ENCODE measurements around the gene ARMH3.

Gene ARMH3

DNA sequence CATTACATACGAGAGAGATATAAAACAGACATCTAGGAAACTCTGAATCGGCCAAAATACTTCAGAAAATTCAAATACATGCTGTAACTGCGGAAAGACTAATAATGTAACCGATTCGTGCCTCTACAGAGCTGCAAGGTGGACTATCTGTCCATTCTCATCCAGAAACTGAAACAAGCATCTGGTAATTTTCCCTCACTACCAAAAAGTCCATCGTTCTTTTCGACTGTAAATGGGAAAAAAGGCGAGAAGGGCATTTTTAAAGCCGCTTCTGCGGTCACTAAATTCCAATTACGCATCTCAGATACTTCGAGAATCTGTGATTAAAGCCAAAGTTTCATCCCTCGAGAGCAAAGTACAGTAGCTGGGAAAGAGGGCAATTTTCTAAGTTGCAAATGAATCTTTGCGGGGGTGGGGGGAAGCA lies 239.0 kb downstream of the ARMH3 start:
- H3K4me3 ChIP-seq (ENCODE audit: low read depth, low read length) = peak overlapping the region; percentile 98
- peak overlapping the region; percentile 93 for H3K27ac ChIP-seq
- peaks cover 13% of the 10 kb centered on the region for H3K36me3 ChIP-seq (replicated peaks)
- in situ Hi-C loops (cut with HindIII; ENCODE audit: low pct_ligation_motif_present, low sequenced_read_pairs) = no loop called here
- H3K27me3 ChIP-seq (replicated peaks) = no peaks in the 10 kb centered on the region
- no peak for DNase-seq
- TF ChIP-seq, protein P1, sequence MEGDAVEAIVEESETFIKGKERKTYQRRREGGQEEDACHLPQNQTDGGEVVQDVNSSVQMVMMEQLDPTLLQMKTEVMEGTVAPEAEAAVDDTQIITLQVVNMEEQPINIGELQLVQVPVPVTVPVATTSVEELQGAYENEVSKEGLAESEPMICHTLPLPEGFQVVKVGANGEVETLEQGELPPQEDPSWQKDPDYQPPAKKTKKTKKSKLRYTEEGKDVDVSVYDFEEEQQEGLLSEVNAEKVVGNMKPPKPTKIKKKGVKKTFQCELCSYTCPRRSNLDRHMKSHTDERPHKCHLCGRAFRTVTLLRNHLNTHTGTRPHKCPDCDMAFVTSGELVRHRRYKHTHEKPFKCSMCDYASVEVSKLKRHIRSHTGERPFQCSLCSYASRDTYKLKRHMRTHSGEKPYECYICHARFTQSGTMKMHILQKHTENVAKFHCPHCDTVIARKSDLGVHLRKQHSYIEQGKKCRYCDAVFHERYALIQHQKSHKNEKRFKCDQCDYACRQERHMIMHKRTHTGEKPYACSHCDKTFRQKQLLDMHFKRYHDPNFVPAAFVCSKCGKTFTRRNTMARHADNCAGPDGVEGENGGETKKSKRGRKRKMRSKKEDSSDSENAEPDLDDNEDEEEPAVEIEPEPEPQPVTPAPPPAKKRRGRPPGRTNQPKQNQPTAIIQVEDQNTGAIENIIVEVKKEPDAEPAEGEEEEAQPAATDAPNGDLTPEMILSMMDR (IDR thresholded peaks at IDR 0.05; ENCODE audit: low read depth, low read length, missing control alignments) = no peak

DNA sequence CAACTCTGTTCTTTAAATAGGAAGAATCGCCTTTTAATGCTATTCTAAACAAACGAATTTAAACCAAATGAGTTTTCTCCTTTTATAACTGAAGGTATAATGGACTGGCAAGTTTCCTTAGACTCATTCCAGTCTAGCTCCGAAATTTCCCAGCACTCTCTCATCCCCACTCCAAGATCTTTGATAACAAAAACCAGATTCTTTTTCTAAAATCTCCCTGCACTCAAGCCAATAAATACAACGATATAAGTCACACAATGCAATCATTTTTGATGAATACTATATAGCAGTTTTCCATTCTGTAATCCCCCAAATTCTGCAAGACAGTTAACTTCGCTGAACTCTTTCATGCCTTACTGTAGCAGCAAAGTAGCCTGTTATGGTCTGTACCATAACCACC lies 239.6 kb downstream of the ARMH3 start:
- in situ Hi-C loops (cut with HindIII; ENCODE audit: low pct_ligation_motif_present, low sequenced_read_pairs) = no loop called here
- peak overlapping the region; percentile 98 for H3K4me3 ChIP-seq (ENCODE audit: low read depth, low read length)
- H3K36me3 ChIP-seq (replicated peaks) = peaks cover 17% of the 10 kb centered on the region
- TF ChIP-seq, protein P1 (IDR thresholded peaks at IDR 0.05; ENCODE audit: low read depth, low read length, missing control alignments) = no peak
- H3K27me3 ChIP-seq (replicated peaks) = no peaks in the 10 kb centered on the region
- DNase-seq = no peak
- H3K27ac ChIP-seq = peak overlapping the region; percentile 38

DNA sequence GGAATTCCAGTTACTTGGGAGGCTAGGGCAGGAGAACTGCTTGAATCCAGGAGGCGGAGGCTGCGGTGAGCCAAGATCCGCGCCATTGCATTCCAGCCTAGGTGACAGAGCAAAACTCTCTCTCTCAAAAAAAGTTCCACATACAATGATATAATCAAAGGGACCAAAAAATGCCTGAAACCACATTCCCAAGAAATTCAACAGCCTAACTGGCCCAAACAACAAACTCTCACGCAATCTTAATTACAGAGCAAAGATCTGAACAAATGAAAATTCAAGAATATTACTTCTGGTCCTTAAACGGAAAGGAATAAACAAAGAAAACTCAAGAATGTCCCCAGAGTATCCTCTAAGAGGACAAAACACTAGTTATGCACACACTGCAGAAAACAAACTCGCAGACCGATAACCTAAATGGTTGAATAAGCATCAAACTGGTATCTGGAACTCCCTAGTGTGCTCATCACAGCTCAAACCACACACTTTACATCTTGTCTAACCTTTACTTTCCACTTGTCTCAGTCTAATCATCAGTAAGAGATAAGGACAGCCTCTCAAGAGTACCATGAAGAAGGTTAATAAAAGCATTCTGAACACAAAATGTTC lies 241.4 kb downstream of the ARMH3 start:
- peak overlapping the region; percentile 98 for H3K4me3 ChIP-seq (ENCODE audit: low read depth, low read length)
- no peaks in the 10 kb centered on the region for H3K27me3 ChIP-seq (replicated peaks)
- H3K27ac ChIP-seq = no peak overlapping the region
- in situ Hi-C loops (cut with HindIII; ENCODE audit: low pct_ligation_motif_present, low sequenced_read_pairs) = no loop called here
- no peak for DNase-seq
- H3K36me3 ChIP-seq (replicated peaks) = peaks cover 29% of the 10 kb centered on the region
- TF ChIP-seq, protein P1 (IDR thresholded peaks at IDR 0.05; ENCODE audit: low read depth, low read length, missing control alignments) = no peak

DNA sequence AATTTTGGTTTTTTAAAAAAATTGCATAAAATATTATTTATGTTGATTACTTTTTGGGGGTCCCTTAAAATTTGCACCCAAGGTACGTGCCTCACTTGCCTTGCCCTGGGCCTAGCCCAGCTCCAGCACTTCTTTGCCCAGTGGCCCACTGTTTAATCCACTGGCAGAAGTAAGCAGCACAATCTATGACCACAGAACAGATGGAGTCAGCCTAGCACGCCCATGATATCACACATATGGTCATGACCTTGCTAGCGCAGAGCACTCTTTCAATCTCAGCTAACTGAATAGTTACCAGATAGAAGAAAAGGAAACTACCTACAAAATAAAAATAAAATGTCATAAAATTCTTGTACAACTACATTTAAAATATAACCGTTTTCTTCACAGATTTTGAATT lies 243.4 kb downstream of the ARMH3 start:
- peaks cover 42% of the 10 kb centered on the region for H3K36me3 ChIP-seq (replicated peaks)
- no peak overlapping the region for H3K4me3 ChIP-seq (ENCODE audit: low read depth, low read length)
- no peaks in the 10 kb centered on the region for H3K27me3 ChIP-seq (replicated peaks)
- in situ Hi-C loops (cut with HindIII; ENCODE audit: low pct_ligation_motif_present, low sequenced_read_pairs) = no loop called here
- TF ChIP-seq, protein P1 (IDR thresholded peaks at IDR 0.05; ENCODE audit: low read depth, low read length, missing control alignments) = no peak
- no peak overlapping the region for H3K27ac ChIP-seq
- DNase-seq = no peak

DNA sequence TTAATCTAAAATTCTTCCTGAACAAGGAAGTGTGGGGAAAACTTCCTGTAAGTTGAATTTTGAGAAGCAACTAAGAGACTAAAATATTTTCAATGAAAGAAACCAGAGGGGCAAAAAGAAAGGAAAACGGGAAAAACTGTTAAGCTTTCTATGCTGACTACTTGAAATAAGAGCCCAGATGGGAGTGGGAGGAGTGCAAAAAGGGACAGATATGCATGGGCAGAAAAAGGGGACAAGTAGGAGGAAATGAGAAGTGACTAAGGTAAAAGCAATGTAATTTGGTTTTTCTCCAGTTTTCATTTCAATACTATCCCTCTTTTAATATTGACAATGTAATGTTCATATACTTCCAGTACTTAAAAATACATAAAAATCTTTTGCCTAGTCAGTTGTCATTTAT lies 248.8 kb downstream of the ARMH3 start:
- Histone ChIP-seq H3K27me3 (replicated peaks) (no peaks in the 10 kb centered on the region), H3K27ac (no peak overlapping the region), H3K4me3 (ENCODE audit: low read depth, low read length) (no peak overlapping the region), H3K36me3 (replicated peaks) (peaks cover 70% of the 10 kb centered on the region)
- TF ChIP-seq, protein P1 (IDR thresholded peaks at IDR 0.05; ENCODE audit: low read depth, low read length, missing control alignments) = no peak
- no peak for DNase-seq
- in situ Hi-C loops (cut with HindIII; ENCODE audit: low pct_ligation_motif_present, low sequenced_read_pairs) = no loop called here

DNA sequence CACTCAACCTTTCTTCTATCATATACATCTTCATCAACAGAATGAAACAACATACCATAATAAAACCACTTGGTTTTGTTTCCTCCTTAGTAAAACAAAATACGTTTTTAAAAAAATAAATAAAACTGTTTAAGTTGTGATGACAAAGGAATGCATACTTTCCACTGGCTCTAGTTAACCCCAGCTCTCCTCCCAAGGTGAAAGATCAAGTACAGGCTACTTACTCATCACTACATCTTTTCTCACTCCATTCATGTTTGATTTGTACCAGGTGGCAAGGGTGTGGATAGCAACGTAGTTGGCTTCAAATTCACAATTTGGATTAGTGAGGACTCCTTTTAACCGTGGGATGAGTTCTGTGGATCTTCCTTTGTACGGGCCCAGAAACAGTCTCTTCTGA lies 252.5 kb downstream of the ARMH3 start:
- peaks cover 80% of the 10 kb centered on the region for H3K36me3 ChIP-seq (replicated peaks)
- in situ Hi-C loops (cut with HindIII; ENCODE audit: low pct_ligation_motif_present, low sequenced_read_pairs) = no loop called here

More for the DNA sequence above, 252.5 kb downstream of the ARMH3 start:
- H3K4me3 ChIP-seq (ENCODE audit: low read depth, low read length) = no peak overlapping the region
- no peak for DNase-seq
- TF ChIP-seq, protein P1 (IDR thresholded peaks at IDR 0.05; ENCODE audit: low read depth, low read length, missing control alignments) = no peak
- H3K27ac ChIP-seq = no peak overlapping the region
- H3K27me3 ChIP-seq (replicated peaks) = no peaks in the 10 kb centered on the region
